GM23248 (cell line): ENCODE results near the gene NUB1.

Experiments
- EZH2 ChIP-seq: fragments of 200-600 bp; sonication (generic); IDR thresholded peaks from 2 replicates; pipeline ENCODE4 v1.6.1; 2018; ENCODE audit warnings: antibody characterized with exemption, mild to moderate bottlenecking; ENCODE audit not compliant: insufficient read depth, poor library complexity, severe bottlenecking
- EZH2phosphoT487 ChIP-seq: fragments of 200-600 bp; sonication (generic); IDR thresholded peaks from 2 replicates; pipeline ENCODE4 v1.6.1; 2018; ENCODE audit warnings: antibody characterized with exemption, moderate library complexity, mild to moderate bottlenecking, low read depth; ENCODE audit not compliant: insufficient read depth

- TF ChIP-seq EZH2 (no peak), EZH2phosphoT487 (no peak)
These were observed 31.0 kb upstream of the NUB1 start for GRCh38 chr7:151310578-151310977.
